Hematopoietic multipotent progenitor cell treated with erythropoietin and hydrocortisone succinate and interleukin-3 and kit ligand, for 15 days (in vitro differentiated cells): ENCODE measurements around the gene SEMA6B.

Source experiments
- DNase-seq: peaks from one replicate; pipeline ENCODE4 v3.0.0-alpha.2; 2015; ENCODE audit warnings: low spot score

Gene SEMA6B

DNA sequence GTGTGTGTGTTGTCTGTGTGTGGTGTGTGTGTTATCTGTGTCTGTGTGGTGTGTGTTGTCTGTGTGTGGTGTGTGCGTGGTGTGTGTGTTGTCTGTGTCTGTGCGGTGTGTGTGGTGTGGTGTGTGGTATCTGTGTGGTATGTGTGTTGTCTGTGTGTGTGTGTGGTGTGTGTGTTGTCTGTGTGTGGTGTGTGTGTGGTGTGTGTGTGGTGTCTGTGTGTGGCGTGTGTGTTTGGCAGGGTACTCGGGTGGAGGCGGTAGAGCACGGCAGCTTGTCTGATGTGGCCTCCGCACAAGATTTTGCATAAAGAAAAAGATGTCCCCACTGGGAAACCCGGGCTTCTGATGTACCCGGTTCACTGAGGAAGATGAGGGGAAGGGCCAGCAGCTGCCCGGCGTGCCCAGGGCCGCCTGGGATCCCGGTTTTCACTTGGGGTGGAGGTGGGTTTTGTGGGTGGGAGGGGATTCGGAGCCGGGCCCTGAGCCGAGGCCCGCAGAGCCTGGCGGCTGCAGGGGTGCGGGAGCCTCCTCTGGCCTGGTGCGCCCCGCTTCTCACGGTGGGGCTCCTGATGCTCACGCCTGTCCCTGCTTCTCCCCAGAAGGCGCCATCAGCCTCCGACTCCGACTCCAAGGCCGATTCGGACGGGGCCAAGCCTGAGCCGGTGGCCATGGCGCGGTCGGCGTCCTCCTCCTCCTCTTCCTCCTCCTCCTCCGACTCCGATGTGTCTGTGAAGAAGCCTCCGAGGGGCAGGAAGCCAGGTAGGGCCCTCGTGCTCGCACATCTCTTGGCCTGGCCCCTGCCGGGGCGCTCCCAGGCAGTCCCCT is 66.2 kb downstream of the SEMA6B start:
- no peak for DNase-seq
